ENCODE data around the gene NCBP3.

NCBP3 gene

DNA sequence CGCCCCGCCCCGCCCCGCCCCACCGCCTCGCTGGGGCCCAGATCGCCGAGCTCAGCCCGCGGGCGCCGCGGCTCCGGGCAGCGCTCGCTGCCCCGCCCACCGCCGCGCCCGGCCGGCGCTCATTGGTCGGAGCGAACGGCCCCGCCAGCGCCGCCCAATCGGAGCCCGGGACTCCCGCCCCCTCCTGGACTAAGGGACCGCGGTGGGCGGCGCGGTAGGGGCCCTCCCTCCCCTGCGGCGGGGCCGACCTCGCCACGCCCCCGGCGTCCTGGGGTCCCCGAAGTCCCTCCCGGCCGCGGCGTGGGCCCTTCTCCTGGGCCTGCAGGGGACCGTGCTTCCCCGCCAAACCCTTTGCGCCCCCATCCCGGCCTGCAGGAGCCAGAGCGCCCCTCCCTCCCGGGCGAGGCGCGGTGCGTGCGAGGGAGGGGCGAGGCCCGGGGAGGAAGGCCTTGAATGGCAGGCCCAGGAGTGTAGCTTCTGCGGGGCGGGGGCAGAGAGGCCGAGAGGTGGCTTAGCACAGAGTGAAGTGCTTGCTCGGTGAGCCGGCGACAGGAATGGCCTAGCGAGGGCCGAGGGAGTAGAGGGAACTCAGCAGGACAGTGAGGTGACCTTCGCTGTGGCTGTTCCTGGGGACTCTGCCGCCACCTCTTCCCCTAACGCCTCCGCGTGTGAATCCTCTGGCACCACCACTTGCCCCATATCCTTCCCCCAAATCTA, 47.1 kb upstream of the NCBP3 start, which contains the start of gene CAMKK1:
Gene CAMKK1, minus strand, starts transcription at position 51 of the 717 bp plus-strand sequence. CDS start 7,366 bp downstream, outside the sequence.
- TF ChIP-seq CTCF (IDR thresholded peaks at IDR 0.05) = peak; percentile 52
- H3K4me1 ChIP-seq (ENCODE audit: control insufficient read depth in 1 of 2, insufficient read depth in 1 of 2, low read depth in 1 of 2, low read length in 1 of 2) = peaks cover 41 to 71% of the 10 kb centered on the region in 2 experiments
- H3K4me3 ChIP-seq (ENCODE audit: low read depth in 1 of 2, low read length in 1 of 2) = peak within 1 kb of the TSS; percentile 77 to 98
- H3K27ac ChIP-seq = peak within 1 kb of the TSS; percentile 87
- no peaks in the 10 kb centered on the region for H3K9me3 ChIP-seq
- H3K27me3 ChIP-seq = peaks cover 5% of the 10 kb centered on the region
- peaks cover 30% of the 10 kb centered on the region for H3K36me3 ChIP-seq

DNA sequence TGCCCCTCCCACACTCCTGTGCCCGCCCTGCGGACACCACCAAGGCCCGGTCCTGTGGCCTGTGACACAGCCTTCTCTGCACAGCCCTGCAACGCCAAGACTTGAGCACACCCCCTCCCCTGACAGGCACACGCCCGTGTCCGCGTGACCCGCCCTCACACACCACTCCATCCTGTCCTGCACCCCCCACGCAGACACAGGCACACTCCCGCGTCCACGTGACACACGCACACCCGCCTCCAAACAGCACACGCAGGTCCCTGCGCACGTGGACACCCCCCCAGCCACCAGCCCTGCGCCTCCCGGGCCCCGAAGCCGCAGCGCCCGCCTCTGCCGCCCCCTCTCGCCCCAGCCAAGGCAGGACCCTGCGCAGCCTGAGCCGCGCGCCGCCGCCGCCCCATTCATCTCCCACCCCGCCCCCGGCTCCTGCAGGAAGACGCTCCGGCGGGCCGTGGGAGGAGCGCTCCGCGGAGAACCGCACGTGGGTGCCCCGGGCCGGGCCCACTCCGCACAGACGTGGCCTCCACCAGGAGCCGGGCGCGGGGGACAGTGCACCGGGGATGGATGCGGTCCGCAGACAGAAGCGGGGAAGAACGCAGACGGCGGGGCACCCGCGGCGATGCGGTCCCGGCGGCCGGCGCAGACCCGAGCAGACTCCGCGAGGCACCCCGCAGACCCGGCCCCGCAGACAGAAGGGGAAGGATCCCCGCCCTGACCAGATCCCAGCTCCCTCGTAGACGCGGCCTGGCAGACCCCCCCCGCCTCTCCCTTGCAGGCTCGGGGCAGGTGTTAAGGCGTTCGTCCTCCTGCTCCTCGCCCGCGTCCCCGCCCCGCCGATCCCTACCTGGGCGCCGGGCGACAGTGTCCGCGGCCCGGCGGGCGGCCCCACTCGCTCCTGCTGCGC, 46.3 kb upstream of the NCBP3 start:
- H3K36me3 ChIP-seq = peaks cover 22% of the 10 kb centered on the region
- H3K27me3 ChIP-seq = peaks cover 5% of the 10 kb centered on the region
- peak overlapping the region; percentile 74 to 98 for H3K4me3 ChIP-seq (ENCODE audit: low read depth in 1 of 2, low read length in 1 of 2)
- H3K27ac ChIP-seq = peak overlapping the region; percentile 87
- peaks cover 49 to 79% of the 10 kb centered on the region in 2 experiments for H3K4me1 ChIP-seq (ENCODE audit: control insufficient read depth in 1 of 2, insufficient read depth in 1 of 2, low read depth in 1 of 2, low read length in 1 of 2)
- TF ChIP-seq CTCF (IDR thresholded peaks at IDR 0.05) = no peak
- no peaks in the 10 kb centered on the region for H3K9me3 ChIP-seq

- peaks cover 15% of the 10 kb centered on the region for H3K36me3 ChIP-seq
- TF ChIP-seq CTCF (IDR thresholded peaks at IDR 0.05) = no peak
- H3K9me3 ChIP-seq = no peaks in the 10 kb centered on the region
- H3K27me3 ChIP-seq = peaks cover 5% of the 10 kb centered on the region
- peak overlapping the region; percentile 74 to 98 for H3K4me3 ChIP-seq (ENCODE audit: low read depth in 1 of 2, low read length in 1 of 2)
- peak overlapping the region; percentile 87 for H3K27ac ChIP-seq
- H3K4me1 ChIP-seq (ENCODE audit: control insufficient read depth in 1 of 2, insufficient read depth in 1 of 2, low read depth in 1 of 2, low read length in 1 of 2) = peaks cover 56 to 86% of the 10 kb centered on the region in 2 experiments
These were observed 45.6 kb upstream of the NCBP3 start for GRCh38 chr17:3891626-3892094.

- no peaks in the 10 kb centered on the region for H3K9me3 ChIP-seq
- peaks cover 63 to 91% of the 10 kb centered on the region in 2 experiments for H3K4me1 ChIP-seq (ENCODE audit: control insufficient read depth in 1 of 2, insufficient read depth in 1 of 2, low read depth in 1 of 2, low read length in 1 of 2)
- H3K36me3 ChIP-seq = peaks cover 7% of the 10 kb centered on the region
- no peak for TF ChIP-seq CTCF (IDR thresholded peaks at IDR 0.05)
- no peak overlapping the region for H3K27ac ChIP-seq
- peak overlapping the region in 1 of 2 experiments; percentile 98 for H3K4me3 ChIP-seq (ENCODE audit: low read depth in 1 of 2, low read length in 1 of 2)
- peaks cover 5% of the 10 kb centered on the region for H3K27me3 ChIP-seq
These were observed 44.8 kb upstream of the NCBP3 start for GRCh38 chr17:3890878-3891219.

GRCh38 chr17:3890082-3890877, 44.2 kb upstream of the NCBP3 start:
- peak overlapping the region in 1 of 2 experiments; percentile 98 for H3K4me3 ChIP-seq (ENCODE audit: low read depth in 1 of 2, low read length in 1 of 2)
- H3K9me3 ChIP-seq = no peaks in the 10 kb centered on the region
- H3K27ac ChIP-seq = no peak overlapping the region
- no peak for TF ChIP-seq CTCF (IDR thresholded peaks at IDR 0.05)
- peaks cover 7% of the 10 kb centered on the region for H3K36me3 ChIP-seq
- H3K4me1 ChIP-seq (ENCODE audit: control insufficient read depth in 1 of 2, insufficient read depth in 1 of 2, low read depth in 1 of 2, low read length in 1 of 2) = peaks cover 66 to 91% of the 10 kb centered on the region in 2 experiments
- peaks cover 5% of the 10 kb centered on the region for H3K27me3 ChIP-seq
